Measurements from ENCODE around the gene CNTNAP4.

- TF ChIP-seq ATF3 (IDR thresholded peaks at IDR 0.05) = no peak
- TF ChIP-seq POLR2A (IDR thresholded peaks at IDR 0.05; ENCODE audit: borderline replicate concordance, extremely low read depth, insufficient read depth, insufficient read length) = no peak
- TF ChIP-seq SRF (IDR thresholded peaks at IDR 0.05; ENCODE audit: low read depth) = no peak
- TF ChIP-seq EZH2phosphoT487 (IDR thresholded peaks at IDR 0.05; ENCODE audit: borderline replicate concordance) = no peak
- TF ChIP-seq CTCF (IDR thresholded peaks at IDR 0.05 in 2 of 3, conservative IDR thresholded peaks at IDR 0.05 in 1 of 3; ENCODE audit: borderline replicate concordance in 1 of 3, insufficient read depth in 1 of 3, low read depth in 2 of 3, low read length in 2 of 3) = no peak
- no peak for TF ChIP-seq JUND (IDR thresholded peaks at IDR 0.05)
- TF ChIP-seq POLR2AphosphoS5 (IDR thresholded peaks at IDR 0.05; ENCODE audit: low read depth, low read length) = no peak
- TF ChIP-seq ZNF274 (IDR thresholded peaks at IDR 0.05; ENCODE audit: low read depth, low read length) = no peak
- no peak for TF ChIP-seq CBX3 (IDR thresholded peaks at IDR 0.05; ENCODE audit: low read depth)
- TF ChIP-seq EZH2 (IDR thresholded peaks at IDR 0.05) = no peak
- TF ChIP-seq CEBPB (IDR thresholded peaks at IDR 0.05; ENCODE audit: low read depth) = no peak
- no peak for TF ChIP-seq MAX (IDR thresholded peaks at IDR 0.05)
- TF ChIP-seq REST (IDR thresholded peaks at IDR 0.05; ENCODE audit: low read depth) = no peak
These were observed 93.1 kb downstream of the CNTNAP4 start for GRCh38 chr16:76370344-76370743.

All from HCT116 (cell line).